GM19455 (cell line): ENCODE measurements around the gene RAD51B.
"Not testable (repeated sequence)": the region's sequence is repeated elsewhere in the genome, so short reads cannot be mapped to it uniquely, and the experiment has no call there.

ENCODE experiments used
- ATAC-seq: cut with Tn5 transposase; IDR thresholded peaks from one replicate; pipeline ENCODE4 v1.9.1; 2021; ENCODE audit not compliant: unreplicated experiment

RAD51B gene

DNA sequence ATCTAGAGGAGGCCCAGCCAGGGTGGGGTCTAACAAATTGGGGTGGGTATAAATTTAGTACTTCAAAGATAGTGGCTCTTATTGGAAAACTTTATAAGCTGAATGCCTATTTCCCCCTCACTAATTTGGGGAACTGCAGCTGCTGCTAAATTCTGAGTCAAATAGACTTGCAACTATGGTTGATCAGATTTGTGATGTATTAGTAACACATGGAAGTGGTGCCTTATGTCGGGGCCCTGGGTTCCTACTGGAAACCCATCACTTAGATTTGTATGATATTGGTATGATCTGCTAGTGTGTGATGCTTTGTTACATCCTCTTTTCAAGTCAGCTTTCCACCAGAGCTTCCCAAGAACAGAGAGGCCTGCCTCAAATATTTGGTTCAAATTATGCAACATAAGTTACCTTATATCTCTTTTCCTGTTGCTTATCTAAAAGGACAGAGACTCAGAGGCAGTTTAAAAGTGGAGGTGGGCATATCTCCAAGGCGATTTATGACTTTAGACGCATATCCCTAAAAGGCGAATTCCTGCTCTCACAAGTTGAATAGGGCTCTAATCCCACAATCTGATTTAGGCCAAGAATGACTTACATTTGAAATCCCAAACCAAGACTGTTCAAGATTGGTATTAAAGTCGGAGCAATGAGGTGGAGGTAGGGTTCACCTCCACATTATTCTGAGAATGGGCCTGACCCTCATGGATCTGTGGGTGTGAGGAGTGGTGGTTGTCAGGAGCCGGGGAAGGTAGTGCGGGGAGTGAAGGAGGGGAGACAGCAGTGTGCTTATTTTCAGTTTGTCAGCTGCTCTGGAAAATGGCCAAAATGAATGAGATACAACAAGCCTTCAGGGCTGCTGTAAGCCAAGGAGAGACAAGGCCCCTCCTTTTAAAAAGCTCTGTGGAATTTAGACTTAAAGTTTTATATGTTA lies 425.8 kb downstream of the RAD51B start:
- ATAC-seq = no peak

DNA sequence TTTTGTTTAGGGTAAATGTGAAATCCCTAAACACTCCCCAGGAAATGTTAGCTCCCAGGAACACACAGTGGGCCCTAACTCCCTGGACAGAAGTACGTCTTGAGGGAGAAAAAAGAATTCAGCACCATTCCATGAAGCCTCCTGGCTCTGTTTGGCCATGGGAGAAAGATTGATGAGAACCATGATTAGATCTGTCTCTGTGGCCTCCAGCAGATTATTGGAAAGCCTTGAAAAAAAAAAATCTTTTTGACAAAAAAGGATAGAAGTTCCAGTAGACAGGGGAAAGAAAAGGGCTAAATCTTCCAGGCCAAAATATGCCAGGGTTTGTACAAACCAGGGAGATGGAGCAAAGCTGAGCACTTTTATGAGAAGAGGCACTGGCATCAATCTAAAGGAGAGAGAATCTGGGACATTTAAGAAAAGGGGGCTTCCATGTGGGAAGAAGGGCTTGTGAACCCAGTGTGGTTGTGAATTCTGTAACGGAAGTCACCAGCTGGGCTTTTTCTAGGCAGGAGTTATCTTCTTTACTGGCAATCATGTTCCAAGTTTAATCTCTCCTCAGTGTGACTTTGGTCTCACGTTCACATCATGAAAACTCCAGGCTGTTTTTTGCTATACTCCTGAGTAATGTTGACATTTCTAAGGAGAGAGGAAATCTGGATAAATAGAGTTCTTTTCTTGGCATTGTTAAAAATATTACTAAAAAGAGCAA lies 426.7 kb downstream of the RAD51B start:
- ATAC-seq = no peak

DNA sequence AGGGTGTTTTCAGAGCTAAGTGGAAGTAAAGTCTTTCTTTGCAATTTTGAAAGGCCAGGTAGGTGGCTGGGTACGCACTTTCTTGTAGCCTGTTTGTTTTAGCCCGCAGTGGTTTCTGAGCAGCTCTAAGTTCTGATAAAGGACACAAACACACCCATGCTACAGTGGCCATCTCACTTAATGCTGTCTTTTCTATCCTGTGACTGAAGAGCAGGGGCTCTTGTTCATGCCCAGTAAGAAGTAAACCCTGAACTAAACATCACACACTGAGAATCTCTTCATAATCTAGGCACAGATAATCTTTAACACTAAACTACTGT lies 427.2 kb downstream of the RAD51B start:
- ATAC-seq = no peak

DNA sequence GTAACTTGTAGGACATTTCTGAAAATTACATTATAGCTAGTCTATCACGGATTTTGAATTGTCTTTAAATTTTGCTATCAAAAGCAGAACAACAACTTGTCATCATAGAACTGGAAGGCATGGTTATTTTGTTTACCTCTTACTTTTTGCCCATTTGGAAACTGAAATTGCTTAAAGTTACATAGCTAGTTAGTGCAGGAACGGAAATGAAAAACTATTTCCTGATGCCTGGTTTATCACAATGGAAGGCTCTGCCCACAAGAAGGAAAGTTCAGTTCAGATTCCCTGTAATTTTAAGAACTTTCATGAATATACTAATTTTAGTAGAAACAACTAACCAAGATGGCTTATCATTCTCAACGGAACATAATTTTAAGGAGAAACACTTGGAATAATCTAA lies 427.7 kb downstream of the RAD51B start:
- ATAC-seq = no peak

DNA sequence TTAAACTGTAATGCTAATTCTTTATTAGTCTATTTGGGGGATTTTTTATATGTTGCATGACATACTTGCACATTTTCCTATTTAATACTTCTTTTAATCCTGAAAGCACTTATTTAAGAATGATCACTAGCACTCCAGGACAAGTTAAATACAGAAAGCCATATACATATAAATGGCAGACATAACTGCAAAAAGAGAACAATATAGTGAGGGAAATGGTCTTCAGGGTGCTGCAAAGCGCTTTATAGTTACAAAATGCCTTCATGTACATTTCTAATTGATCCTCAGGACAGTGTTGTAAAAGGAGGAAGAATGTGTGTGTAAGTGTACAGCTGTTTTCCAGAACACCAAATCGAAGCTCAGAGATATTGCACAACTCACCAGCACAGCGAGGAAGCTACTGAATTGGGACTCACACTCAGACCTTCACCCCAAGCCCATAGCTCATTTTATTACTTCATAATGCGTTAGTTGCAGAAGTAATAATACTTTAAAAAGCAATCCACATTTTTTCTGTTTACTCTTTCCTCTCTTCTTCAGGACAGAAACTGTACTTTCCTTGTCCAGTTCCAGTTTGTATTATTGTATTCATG lies 428.2 kb downstream of the RAD51B start:
- ATAC-seq = no peak

DNA sequence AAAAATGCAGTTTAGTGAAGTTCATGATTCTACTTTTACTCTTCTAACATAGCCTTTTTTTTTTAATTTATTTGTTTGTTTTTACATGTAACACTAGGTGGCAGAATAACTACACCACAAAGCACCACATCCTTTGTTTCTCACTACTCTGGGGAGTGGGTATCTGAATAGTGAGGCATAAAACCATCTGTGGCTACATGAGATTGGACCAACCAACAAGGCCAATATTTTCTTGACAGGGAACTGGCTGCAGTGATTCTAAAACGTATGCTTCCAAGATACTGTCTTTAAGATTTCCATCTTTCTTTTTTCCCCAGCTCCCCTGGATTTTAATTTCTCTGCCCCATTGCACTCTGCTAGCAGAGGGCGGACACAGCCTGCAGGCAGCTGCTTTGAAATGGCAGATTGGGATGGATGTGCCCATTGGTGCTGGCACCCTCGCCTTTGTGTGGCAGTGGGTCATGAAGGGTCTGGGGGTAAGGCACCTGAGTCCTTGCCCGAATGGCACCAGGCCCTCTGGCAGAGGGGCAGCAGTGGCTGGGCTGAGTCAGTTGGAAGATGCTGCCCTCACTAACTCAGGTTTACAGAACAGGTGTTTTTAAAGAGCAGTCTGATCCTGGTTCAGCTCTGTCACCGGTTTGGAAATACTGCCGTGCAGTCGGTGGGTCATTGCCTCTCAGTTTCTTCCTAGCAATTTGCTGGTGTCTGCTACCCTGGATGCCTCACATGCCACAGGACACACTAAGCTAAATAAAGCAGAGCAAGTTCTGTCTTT lies 429.1 kb downstream of the RAD51B start:
- no peak for ATAC-seq

DNA sequence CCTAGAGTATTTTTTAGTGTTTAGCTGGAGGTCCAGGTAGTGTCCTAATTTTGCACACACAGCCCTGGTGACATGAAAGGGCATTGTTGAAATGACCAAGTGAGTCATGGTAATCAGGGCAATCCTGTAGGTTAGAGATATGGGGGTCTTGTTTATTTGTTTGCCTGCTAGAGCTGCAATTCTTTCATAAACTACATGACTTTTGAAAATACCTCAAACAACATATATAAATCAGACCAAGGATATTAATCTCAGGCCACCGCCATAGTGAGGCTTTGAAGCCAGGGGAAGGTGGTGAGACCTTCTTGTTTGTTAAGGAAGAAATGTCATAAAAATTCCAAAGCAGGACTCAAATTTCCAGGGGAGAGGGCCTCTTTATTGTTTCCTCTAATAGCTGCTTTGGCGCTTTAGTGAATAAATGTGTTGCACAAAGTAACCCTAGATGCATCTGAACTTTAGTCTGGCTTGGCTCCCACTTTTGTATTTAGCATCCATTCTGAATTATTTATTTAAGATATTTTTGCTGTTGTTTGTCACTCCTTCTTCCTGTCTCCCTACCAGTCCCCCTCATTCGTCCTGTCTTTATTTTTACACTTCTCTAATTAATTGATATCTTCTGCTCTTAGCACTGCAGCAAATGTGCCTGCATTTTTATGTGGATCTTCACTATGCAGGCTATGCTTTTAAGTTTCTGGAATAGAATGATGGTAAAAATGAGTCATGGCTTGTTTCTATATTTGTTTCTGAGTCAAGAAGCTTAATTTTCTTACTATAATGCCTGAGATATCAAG lies 430.3 kb downstream of the RAD51B start:
- no peak for ATAC-seq

DNA sequence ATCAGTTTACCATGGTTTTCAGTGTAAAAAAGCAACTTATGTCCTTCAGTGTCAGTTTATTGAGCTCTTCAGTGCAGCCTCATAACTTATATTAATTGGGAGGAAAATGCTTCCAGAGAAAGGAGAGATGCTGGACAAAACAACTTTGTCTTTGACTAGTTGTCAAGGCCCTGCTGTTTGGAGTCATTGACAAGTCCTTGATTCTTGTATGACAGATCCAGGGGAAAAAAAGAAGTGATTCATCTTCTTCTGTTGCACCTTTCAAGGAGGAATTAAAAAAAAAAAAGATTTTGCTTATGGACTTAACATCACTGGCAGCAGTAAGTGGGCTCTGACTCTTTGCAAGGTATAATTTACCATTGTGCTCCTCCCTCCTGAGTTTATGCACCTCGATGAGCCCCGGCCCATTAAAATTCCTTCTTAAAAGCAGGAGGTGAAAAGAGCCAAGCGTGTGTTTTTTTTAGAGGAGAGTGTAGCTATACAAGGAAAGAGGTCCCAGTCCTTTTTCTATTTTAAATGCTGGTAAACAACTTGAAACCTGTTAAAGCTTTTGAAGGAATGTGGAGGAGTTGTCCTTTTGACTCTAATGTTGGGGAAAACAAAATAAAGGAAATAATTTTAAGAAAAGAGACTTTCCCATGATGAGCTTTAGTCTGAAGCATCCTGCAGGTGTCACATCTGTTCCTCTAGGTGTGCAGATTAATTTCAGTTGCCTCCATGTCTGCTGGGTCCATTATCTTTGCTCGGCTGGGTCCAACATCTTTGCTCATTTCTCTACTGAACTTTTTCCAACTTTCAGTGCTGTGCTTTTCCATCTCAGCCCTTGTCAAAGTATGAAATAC lies 431.6 kb downstream of the RAD51B start:
- ATAC-seq = no peak

DNA sequence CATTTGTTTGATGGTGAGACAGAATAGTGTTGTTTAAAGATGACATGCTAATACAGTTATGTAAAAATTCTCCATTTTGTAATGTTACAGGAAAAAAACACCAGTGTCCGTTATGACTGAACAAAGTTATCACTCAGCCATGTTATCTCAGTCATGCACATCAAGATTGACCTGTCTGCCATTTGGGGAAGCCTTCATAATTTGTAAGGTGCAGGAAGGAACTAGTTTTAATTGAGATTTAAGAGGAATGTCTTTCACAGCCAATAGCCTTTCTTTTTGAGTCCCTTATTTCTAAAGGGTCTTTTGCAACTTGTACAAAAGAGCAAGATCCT lies 432.2 kb downstream of the RAD51B start:
- no peak for ATAC-seq

DNA sequence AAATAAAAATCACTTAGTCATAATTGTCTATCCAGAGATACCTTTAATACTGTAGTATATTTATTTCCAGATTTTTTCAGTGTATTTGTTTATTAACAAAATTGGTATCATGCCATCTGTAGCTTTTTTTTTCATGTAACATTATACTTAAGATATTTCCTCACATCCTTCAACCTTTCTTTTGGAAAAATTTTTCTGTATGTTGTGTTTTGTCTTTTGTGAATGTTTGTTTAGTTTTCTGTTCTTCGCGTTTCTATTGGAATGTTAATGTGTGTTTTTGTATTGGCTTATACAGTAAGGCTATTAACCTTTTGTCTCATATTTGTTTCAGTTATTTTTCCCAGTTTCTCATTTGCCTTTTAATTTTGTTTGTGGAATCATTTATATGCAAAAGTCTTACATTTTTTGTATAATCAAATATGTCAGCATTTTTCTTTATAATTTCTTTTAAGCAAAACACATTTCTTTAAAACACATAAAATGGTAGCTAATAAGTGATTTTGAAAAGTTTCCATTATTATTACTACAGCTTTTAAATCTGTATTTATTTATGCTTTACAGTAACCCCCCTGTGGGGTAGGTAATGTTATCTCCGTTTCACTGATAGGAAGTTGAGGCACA lies 433.7 kb downstream of the RAD51B start:
- ATAC-seq = no peak

DNA sequence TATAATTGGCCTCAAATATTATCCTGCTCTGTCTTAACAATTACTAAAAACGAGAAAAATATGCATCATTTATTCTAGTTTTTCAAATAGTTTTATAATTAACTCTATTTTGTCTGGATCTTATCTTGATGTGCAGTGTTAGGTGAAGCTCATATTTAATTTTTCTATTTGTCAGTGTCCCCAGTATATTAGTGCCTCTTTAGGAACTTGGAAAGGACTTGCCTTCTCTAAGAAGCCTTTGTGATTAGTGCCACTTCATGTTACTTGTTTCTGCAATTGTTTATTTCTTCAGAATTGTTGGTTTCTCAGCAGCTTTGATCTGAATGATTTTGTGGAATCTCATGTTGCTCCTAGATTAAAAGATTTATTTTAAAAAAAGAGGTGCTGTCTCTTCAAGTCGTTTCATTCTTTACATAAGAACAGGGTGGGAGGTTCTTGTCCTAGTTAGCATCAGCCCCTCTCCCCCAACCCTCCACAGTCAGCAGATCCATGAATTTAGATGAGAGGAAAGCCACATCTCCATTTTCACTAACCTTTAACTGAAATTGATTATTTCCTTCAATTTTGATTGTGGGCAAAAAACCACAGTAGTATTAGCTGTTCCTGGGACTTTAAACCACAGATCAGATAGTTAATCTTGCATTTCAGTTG lies 434.4 kb downstream of the RAD51B start:
- no peak for ATAC-seq

DNA sequence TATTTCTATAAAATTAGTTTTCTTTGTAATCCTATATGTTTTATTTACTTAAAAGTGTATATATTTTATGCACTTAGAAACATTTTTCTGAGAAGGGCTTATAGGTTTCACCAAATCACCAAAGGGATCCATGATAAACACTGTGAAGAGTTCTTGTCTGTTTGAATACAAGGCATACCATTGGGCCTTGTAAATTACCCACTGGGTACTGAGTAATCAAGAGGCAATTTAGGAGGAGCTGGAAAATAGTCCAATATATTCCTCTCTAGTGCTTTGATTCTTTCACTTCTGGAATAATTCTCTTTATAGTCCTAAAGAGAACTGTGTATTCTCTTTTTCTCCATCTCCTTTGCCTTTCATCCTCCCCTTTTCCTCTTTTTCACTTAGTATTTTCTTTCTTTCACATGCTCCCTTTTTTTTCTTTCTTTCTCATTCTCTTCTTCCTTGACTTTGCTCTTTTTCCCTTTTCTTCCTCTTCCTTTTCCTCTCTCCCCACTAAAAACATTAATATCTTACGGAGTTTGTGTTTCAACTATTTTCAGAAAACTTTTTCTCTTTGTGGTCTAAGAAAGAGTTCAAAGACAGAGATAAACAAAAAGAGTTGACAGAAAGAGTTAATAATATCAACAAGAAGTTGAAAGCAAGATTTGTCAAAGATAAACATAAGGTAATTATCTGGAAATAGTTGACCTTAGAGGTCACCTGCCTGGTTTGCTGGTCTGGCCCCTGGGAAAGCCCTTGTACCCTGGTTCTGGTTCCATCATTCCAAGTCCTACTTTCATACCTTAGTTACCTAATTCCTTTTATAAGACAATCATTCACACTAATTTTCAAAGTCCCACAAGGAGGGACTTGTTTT lies 435.3 kb downstream of the RAD51B start:
- ATAC-seq = no peak

DNA sequence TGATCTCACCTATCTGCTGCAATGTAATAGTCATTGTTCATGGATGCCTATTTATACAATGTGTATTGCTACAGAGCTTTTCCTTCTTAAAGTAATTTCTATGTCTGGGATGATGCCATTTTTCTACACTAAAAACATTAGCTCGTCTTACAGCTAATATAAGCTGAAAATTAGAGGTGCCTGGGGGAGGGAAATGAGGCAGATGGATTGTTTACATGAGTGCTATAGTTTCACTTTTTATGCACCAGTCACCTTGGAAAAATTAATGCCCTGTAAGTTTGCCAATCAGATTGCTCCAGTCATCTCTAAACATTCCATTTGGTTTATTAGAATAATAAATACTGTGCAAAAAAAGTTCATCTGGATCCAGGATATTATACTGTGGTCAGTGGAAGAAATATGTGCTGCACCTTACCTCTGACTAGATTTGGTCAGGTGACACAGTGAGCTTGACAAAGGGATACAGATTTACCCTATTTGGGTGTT lies 436.2 kb downstream of the RAD51B start:
- no peak for ATAC-seq

DNA sequence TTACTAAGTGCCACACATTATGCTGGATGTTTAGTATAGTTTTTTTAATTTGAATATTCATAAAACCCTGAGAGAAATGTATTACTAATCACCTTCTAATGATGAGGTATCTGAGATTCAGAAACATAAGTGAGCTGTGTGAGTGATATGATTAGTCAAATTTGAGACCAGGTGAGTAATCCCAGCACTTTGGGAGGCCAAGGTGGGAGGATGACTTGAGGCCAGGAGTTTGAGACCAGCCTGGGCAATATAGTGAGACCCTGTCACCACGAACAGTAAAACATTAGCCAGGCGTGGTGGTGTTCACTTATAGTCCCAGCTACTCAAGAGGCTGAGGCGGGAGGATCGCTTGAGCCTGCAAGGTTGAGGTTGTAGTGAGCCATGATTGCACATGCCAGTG lies 438.4 kb downstream of the RAD51B start:
- ATAC-seq = no peak

DNA sequence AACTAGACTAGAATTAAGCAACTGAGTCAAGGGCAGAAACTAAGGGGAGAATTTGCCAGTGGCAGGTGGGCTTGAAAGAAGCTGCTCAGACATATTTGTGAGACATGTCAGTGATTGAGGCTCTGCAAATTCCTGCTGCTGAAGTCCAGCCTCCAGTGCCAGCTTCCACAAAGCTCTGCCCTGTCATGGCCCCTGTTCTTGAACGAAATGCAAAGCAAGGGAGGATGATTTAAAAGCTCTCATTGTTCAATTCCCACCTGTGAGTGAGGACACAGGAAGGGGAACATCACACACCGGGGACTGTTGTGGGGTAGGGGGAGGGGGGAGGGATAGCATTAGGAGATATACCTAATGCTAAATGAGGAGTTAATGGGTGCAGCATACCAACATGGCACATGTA lies 439.4 kb downstream of the RAD51B start:
- ATAC-seq = not testable (repeated sequence)

DNA sequence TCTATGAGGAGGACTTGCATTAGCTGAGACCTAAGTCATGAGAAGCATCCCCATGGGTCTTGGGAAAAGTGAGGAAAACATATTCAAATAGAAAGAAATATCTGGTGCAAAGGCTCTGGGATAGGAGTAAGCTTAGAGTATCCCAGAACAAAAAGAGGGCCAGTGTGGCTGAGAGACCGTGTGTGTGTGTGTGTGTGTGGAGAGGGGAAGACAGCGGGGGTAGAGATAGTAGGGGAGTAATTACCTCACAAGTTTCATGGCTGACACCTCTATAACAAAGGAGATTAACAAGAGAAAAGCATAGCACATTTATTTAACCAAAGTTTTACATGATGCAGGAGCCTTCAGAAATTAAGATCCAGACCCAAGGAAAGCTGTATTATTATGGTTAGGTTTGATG lies 440.5 kb downstream of the RAD51B start:
- ATAC-seq = no peak

DNA sequence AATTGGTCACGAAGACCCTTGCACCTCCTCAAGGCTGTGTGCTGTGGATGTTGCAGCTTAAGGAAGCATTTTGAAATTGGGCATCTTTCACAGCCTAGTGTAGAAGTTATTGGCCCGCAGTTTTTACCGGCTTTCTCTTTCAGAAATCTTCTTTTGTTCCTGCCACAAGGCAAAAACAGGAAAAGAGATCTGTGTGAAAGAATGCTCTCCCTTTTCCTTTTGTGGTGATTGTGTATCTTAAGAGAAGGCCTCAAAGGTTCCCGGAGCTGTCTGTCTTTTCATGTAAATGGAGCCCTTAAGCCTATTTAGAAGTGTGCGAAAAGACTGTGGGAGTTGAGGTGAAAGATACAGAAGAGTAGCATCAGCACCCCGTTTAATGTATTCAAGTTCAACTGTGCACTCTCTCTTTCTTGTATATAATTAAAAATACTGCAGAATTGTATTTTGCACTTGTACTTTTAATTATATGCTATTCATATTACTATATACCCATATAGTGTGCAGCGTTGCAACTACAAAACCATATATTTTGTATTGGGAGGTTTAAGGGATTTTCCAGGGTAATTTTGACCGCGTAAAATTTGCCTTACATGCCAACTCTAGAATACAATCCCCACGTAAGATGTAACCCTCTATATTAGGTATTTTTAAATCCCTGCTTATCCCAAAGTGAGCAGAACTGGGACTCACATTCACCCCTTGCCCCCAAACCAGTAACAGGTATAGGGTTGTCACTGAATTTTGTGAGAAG lies 441.7 kb downstream of the RAD51B start:
- no peak for ATAC-seq
